SK-N-MC (cell line): Measurements from ENCODE around the gene CACNA1G.

Experiments used
- EZH2 ChIP-seq: fragments of 200-600 bp; sonication (generic); IDR thresholded peaks from one replicate; pipeline ENCODE4 v1.6.1; 2017; ENCODE audit warnings: antibody characterized with exemption
- FOXP2 ChIP-seq: optimal IDR thresholded peaks from 2 replicates; pipeline ENCODE3; 2011; ENCODE audit warnings: mild to moderate bottlenecking, moderate library complexity; ENCODE audit not compliant: insufficient read depth; ENCODE audit errors: extremely low read length, control extremely low read depth
- POLR2AphosphoS5 ChIP-seq: IDR thresholded peaks from 2 replicates; pipeline ENCODE4 v1.6.1; 2012; ENCODE audit warnings: mild to moderate bottlenecking, low read depth, low read length, borderline replicate concordance

DNA sequence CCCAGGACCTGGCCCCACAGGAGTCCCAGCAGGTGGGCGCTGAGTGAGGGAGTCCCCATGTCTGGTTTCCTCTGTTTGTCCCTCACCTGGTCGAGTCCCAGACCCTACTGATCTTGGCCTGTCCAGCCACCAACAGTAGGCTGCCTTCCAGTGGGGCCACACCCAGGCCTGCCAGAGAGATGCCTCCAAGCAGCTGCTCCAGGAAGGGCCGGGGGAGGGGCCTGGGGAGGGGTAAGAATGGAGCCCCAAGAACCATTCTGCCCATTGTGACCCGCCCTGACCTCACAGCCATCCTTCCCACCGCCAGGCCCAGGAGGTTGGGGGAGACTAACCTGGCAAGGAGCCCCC is 12.8 kb upstream of the CACNA1G start:
- TF ChIP-seq EZH2 (no peak), POLR2AphosphoS5 (no peak), FOXP2 (no peak)
